HUES64 (cell line): ENCODE results near the gene GCSAM.
A peak's percentile ranks its signal among the peaks of the same experiment; 100 is the strongest.

Source experiments
- H3K27ac ChIP-seq: 2 replicates; pipeline ENCODE4 v1.7.0; 2013; ENCODE audit warnings: low read depth, low read length, inconsistent platforms
- H3K27me3 ChIP-seq: 2 replicates; pipeline ENCODE4 v1.6.1; 2013; ENCODE audit warnings: mild to moderate bottlenecking, low read length; ENCODE audit not compliant: insufficient read depth
- H3K36me3 ChIP-seq: 2 replicates; pipeline ENCODE4 v1.6.1; 2013; ENCODE audit warnings: mild to moderate bottlenecking, low read length; ENCODE audit not compliant: insufficient read depth
- H3K4me1 ChIP-seq: 2 replicates; pipeline ENCODE4 v1.6.1; 2013; ENCODE audit warnings: mild to moderate bottlenecking, low read length, moderate library complexity; ENCODE audit not compliant: insufficient read depth
- H3K4me3 ChIP-seq: 2 replicates; pipeline ENCODE4 v1.5.1; 2013; ENCODE audit warnings: mild to moderate bottlenecking, low read length, moderate library complexity
- H3K9ac ChIP-seq: 2 replicates; pipeline ENCODE4 v1.6.1; 2013; ENCODE audit warnings: mild to moderate bottlenecking, low read depth, low read length
- H3K9me3 ChIP-seq: 2 replicates; pipeline ENCODE4 v1.6.1; 2013; ENCODE audit warnings: low read depth, low read length; ENCODE audit not compliant: insufficient read depth
- WGBS: fragments of 150-250, 120-280 bp; methylation state at CpG from one replicate; pipeline ENCODE4 v1.1.7; 2013; ENCODE audit warnings: missing lambda C conversion rate; 5-methylcytosine and 5-hydroxymethylcytosine counted together

GCSAM gene

DNA sequence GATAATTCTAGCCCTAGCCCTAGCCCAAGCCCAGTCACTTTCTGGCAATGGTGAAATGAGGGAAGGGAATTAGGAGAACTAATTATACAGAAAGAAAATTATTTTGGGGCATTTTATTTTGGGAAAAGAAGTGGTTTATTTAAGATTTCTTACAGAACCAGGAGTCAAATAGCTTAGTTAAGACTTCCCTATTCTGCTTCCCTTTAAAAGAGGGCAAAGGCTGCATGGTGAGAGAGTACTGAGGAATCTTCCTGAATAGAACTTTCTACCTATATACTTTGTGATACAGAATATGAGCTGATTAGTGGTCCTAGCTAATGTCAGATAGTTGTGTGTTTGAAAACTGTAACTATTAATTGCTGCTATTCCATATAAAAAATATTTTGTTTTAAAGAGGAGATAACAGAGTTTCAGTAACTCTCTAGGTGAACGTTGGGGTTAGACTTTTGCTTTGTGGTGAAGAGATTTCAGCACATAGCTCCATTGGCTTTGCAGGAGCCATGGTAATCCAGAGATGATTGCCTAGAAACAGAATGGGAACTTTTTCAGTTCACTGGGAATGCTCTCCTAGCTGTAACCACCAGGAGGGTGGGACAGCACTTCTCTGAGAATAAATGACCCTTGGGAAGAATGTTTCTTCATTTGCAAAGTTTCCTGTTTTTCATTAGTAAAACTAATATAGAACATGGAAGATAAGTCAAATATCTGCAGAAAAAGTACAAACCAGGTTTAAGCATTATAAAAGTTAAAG is 5.3 kb upstream of the GCSAM start:
- no peak overlapping the region for H3K4me3 ChIP-seq
- H3K9ac ChIP-seq: no peak overlapping the region
- no peaks in the 10 kb centered on the region for H3K36me3 ChIP-seq
- WGBS: 75% methylated on average over 1 of the region's 1 CpG
- no peaks in the 10 kb centered on the region for H3K27me3 ChIP-seq
- H3K4me1 ChIP-seq: peaks cover 25% of the 10 kb centered on the region
- H3K9me3 ChIP-seq: no peaks in the 10 kb centered on the region
- no peak overlapping the region for H3K27ac ChIP-seq

DNA sequence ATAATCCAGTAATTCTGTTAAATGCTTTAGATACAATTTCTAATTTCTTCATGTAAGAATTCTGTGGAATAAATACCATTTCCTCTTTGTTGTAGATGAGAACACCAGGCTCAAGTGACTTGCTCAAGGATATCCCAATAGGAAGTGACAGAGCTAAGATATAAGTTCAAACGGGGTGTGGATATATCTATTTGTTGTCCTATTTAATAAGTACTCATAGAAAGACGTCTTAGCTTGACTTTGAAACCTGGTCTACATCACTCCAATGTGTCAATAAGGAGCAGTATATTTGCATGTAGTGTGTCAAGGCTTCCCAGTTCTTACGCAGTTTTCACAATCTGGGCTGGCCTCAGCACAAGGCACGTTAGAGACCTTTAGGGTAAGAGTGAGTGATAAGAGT is 4.7 kb upstream of the GCSAM start:
- H3K4me1 ChIP-seq: peaks cover 25% of the 10 kb centered on the region
- H3K4me3 ChIP-seq: no peak overlapping the region
- WGBS: 69% methylated on average over 4 of the region's 4 CpGs
- no peak overlapping the region for H3K9ac ChIP-seq
- no peaks in the 10 kb centered on the region for H3K36me3 ChIP-seq
- H3K27me3 ChIP-seq: no peaks in the 10 kb centered on the region
- peak overlapping the region; percentile 58; the same call in 1 of the 2 replicates for H3K27ac ChIP-seq
- no peaks in the 10 kb centered on the region for H3K9me3 ChIP-seq

DNA sequence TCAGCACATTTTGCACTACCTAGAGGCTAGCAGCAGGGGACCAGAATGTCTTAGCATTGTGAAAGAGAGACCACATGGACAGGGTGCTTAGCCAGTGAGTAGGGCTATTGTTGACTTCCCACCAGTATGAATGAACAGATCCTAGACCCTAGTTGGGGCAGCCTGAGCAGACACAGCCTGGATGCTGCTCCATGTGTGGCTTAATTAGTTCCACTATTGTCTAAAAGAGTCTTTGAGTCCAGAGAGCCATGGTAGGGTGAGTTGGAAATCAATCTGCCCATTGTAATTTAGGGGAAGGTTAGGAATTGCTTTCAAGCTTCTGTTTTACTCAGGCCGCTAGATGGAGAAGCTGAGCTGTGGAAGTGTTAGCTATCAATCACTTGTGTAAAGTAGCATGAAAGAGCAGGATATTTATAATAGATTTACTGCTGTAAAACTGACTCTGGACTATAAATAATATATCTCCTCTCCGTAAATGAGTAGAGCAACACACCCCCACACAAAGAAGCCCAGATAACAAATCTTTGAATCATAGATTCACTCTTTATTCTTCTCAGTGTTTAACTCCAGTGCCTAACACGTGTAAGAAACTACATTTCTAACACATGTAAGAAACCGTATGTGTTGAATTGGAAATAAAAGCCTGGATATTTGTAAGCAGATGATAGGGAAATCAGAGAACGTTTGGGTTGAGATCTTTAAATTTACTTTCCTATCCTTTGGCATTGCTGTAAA is 4.1 kb upstream of the GCSAM start:
- no peaks in the 10 kb centered on the region for H3K9me3 ChIP-seq
- no peaks in the 10 kb centered on the region for H3K36me3 ChIP-seq
- H3K9ac ChIP-seq: peak overlapping the region; percentile 12; the same call in 1 of the 2 replicates
- H3K4me3 ChIP-seq: no peak overlapping the region
- 41% methylated on average over 5 of the region's 5 CpGs for WGBS
- no peaks in the 10 kb centered on the region for H3K27me3 ChIP-seq
- H3K4me1 ChIP-seq: peaks cover 25% of the 10 kb centered on the region
- peak overlapping the region; percentile 58 for H3K27ac ChIP-seq

DNA sequence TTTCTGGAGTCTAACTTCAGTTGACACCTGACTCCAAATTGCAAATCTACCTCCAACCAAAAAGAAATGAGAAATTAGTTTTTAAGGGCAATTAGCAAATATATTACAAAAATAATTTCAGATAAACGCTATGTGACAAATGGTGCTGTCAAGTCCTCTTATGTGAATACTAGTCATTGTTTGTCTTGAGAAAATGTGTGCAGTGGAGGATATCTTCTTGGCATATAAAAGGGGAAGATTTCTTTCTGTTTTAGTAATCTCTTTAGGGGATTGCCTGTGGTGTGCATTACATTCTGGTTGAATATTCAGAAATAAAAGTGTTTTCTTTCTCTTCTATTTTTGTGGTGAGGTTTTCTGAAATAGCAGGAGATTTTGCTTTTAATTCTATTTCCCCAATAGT is 3.0 kb upstream of the GCSAM start:
- H3K4me1 ChIP-seq: peaks cover 25% of the 10 kb centered on the region
- H3K9me3 ChIP-seq: no peaks in the 10 kb centered on the region
- no peaks in the 10 kb centered on the region for H3K36me3 ChIP-seq
- no peaks in the 10 kb centered on the region for H3K27me3 ChIP-seq
- H3K9ac ChIP-seq: no peak overlapping the region
- H3K27ac ChIP-seq: no peak overlapping the region
- 88% methylated on average over 1 of the region's 1 CpG for WGBS
- H3K4me3 ChIP-seq: no peak overlapping the region

DNA sequence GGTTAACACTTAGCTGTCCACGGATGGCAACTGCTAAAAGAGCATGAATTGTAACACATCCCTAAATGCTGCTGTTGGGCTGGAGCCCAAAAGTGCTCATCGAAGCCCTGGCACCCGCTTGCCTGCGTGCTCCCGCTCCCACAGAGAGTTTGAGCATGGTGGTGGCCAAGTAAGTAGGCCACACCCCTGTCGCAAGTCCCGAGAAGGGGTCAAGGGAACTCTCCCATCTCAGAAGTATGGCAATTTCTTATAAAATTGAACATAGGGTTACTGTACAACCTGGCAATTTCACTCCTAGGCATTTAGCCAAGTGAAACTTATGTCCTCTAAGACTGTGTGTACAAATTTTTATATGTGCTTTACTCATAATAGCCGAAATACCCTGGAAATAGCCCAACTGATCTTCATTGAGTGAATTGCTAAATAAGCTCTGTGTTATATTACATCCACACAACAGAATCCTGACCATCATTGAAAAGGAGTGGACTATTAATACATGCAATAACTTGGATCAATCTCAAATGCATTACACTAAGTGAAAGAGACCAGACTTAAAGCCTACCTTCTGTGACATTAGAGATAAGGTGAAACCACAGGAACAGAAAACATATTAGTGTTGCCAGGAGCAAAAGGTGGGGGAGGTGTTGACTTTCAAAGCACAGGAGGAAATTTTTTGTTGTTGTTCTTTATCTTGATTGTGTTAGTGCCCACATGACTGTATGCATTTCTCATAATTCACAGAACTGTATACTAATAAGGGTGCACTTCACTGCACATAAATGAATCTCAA is 1.5 kb upstream of the GCSAM start:
- no peaks in the 10 kb centered on the region for H3K9me3 ChIP-seq
- no peaks in the 10 kb centered on the region for H3K27me3 ChIP-seq
- WGBS: 93% methylated on average over 8 of the region's 8 CpGs
- H3K4me1 ChIP-seq: peaks cover 29% of the 10 kb centered on the region
- H3K27ac ChIP-seq: no peak overlapping the region
- H3K4me3 ChIP-seq: no peak overlapping the region
- no peak overlapping the region for H3K9ac ChIP-seq
- no peaks in the 10 kb centered on the region for H3K36me3 ChIP-seq

DNA sequence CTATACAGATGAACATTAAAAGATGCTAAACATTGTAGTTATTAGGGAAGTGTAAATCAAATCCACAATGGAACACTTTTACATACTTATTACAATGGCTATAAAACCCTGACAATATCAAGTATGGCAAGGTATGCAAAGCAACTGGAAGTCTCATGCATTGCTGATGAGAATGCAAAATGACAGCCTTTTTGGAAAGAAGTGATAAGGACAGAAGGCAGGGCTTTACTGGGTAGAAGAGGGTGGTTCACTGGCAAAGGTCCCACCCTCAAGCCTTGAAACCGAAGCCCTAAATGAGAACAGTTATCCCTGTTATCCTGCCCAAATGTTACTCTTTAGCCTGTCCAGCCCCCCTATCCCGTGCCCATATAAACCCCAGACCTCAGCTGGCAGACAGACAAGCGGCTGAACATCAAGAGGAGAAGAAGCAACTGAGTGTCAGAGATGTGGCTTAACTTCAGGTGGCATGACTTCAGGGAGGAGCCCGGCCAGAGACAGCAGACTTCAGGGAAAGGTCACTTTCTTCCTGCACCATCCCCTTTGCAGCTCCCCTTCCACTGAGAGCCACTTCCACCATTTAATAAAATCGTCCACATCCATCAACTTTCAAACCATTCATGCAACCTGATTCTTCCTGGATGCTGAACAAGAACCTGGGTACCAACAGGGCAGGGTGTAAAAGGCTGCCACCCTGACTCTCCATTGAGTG is 732 bp upstream of the GCSAM start:
- Histone ChIP-seq H3K4me3 (no peak overlapping the region), H3K9me3 (no peaks in the 10 kb centered on the region), H3K4me1 (peaks cover 34% of the 10 kb centered on the region), H3K36me3 (no peaks in the 10 kb centered on the region), H3K27me3 (no peaks in the 10 kb centered on the region), H3K9ac (no peak overlapping the region), H3K27ac (no peak overlapping the region)
- WGBS: 81% methylated on average over 5 of the region's 5 CpGs

DNA sequence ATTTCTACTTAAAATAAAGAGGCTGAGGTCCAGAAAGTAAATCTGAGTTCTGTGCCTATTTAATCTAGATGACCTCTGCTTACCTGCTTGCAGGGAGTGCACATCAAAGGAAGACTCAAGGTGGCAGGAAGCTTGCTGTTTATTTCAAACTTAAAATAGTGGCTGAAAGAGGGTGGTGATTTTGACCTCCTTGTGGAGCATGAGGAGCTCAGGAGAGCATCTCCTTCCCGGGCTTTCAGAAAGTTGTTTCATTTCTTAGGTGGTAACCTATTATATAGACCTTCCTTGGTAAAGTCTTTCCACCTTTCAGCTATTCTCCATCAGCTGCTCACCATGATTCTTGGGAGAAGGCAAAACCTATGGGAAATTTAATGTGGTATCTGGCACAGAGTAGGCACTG is 494 bp downstream of the GCSAM start:
- Histone ChIP-seq H3K9me3 (no peaks in the 10 kb centered on the region), H3K27me3 (no peaks in the 10 kb centered on the region), H3K4me1 (peaks cover 35% of the 10 kb centered on the region), H3K36me3 (no peaks in the 10 kb centered on the region), H3K4me3 (no peak overlapping the region), H3K27ac (no peak overlapping the region), H3K9ac (no peak overlapping the region)
- 88% methylated on average over 1 of the region's 1 CpG for WGBS

DNA sequence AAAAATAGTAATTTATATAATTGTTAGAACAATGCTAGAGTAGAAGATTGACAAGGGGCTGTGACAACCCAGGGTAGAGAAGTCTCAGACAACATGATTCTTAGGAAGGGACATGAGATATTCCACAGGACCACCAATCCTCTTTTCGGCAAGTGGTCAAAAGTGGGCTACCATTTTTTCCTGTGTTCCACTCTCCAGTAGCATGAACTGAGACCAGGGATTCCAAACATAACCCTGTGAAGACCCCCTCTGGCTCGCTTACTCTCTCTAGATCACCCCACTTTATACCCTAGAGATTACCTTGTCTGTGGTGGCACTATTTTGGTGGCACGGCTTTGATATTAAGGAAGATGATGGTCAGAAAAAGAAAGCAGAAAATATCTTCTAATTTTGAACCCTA is 960 bp downstream of the GCSAM start:
- H3K36me3 ChIP-seq: no peaks in the 10 kb centered on the region
- WGBS: 95% methylated on average over 2 of the region's 3 CpGs
- no peaks in the 10 kb centered on the region for H3K27me3 ChIP-seq
- H3K4me1 ChIP-seq: peaks cover 35% of the 10 kb centered on the region
- no peak overlapping the region for H3K27ac ChIP-seq
- H3K9ac ChIP-seq: no peak overlapping the region
- H3K9me3 ChIP-seq: no peaks in the 10 kb centered on the region
- H3K4me3 ChIP-seq: no peak overlapping the region

DNA sequence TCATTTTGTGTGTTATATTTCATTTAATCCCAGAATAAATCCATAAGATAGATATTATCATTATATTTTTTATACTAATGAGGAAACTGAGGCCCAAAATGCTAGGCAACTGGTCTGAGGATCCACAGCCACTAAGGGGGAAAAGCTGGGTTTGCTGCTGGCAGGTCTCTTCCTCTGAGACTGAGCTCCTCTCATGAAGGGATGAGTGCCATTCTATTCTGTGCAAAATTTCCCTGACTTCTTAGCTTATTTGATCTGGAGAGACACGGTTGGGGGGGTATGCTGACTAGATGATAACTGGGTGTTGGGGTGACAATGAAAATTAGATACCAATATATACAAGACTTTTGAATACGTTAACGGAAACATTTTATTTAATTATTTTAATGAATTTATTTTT is 1.9 kb downstream of the GCSAM start:
- Histone ChIP-seq H3K27ac (no peak overlapping the region), H3K36me3 (no peaks in the 10 kb centered on the region), H3K27me3 (no peaks in the 10 kb centered on the region), H3K4me3 (no peak overlapping the region), H3K9ac (no peak overlapping the region), H3K4me1 (peaks cover 38% of the 10 kb centered on the region), H3K9me3 (no peaks in the 10 kb centered on the region)
- 100% methylated on average over 1 of the region's 3 CpGs for WGBS

DNA sequence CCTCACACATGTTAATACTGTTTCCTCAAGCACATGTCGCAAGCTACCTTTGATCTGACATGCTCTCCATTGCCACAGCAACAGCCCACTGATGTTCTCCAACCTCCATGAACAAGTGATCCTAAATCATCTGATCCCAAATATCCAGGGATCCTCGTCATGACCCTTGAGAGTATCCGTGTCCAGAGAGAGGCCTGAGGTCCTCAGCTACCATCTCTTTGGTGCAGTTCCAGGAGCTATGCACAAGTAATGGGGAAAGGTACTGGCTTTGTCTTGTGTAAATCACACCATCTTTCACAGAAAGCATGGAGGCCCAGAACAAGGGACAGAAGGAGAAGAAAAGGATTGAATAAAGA is 2.4 kb downstream of the GCSAM start:
- no peaks in the 10 kb centered on the region for H3K27me3 ChIP-seq
- H3K4me3 ChIP-seq: no peak overlapping the region
- no peak overlapping the region for H3K9ac ChIP-seq
- H3K4me1 ChIP-seq: peaks cover 42% of the 10 kb centered on the region
- WGBS: 93% methylated on average over 3 of the region's 3 CpGs
- H3K36me3 ChIP-seq: no peaks in the 10 kb centered on the region
- no peak overlapping the region for H3K27ac ChIP-seq
- no peaks in the 10 kb centered on the region for H3K9me3 ChIP-seq
